BLaER1 treated with 17β-estradiol and CSF1 and Interleukin-3, amounts not matched to agents 10 nM and 100 nM (cell line): ENCODE data around the gene NUP93.

ENCODE experiments used
- H3K27ac ChIP-seq, 11 experiments: shearing (Covaris generic); formaldehyde crosslinking; 2 replicates each; pipeline ENCODE4 v1.8.1; 2022
- H3K27me3 ChIP-seq, 11 experiments: shearing (Covaris generic); formaldehyde crosslinking; 2 replicates each; pipeline ENCODE4 v1.8.1; 2022
- H3K36me3 ChIP-seq, 11 experiments: shearing (Covaris generic); formaldehyde crosslinking; 2 replicates each; pipeline ENCODE4 v1.8.1; 2022
- H3K4me1 ChIP-seq, 10 experiments: shearing (Covaris generic); formaldehyde crosslinking; 2 replicates each; pipeline ENCODE4 v1.8.1; 2022
- H3K4me2 ChIP-seq, 11 experiments: shearing (Covaris generic); formaldehyde crosslinking; 2 replicates each; pipeline ENCODE4 v1.8.1; 2022
- H3K4me3 ChIP-seq, 10 experiments: shearing (Covaris generic); formaldehyde crosslinking; 2 replicates each; pipeline ENCODE4 v1.8.1; 2022
- H3K9ac ChIP-seq, 11 experiments: shearing (Covaris generic); formaldehyde crosslinking; 2 replicates each; pipeline ENCODE4 v1.8.1; 2022
- H3K9me3 ChIP-seq, 11 experiments: shearing (Covaris generic); formaldehyde crosslinking; replicated peaks in 1 of 11; 2 replicates each; pipeline ENCODE4 v1.8.1; 2022
- H4K20me1 ChIP-seq, 11 experiments: shearing (Covaris generic); formaldehyde crosslinking; 2 replicates each; pipeline ENCODE4 v1.8.1; 2022
- Cebpa-rat ChIP-seq, 11 experiments: shearing (Covaris generic); IDR thresholded peaks; 2 replicates each; pipeline ENCODE4 v1.8.1; 2022

Gene NUP93

GRCh38 chr16:56897026-56897799, 167.3 kb downstream of the NUP93 start:
- Histone ChIP-seq H3K36me3 (no peaks in the 10 kb centered on the region), H3K4me3 (no peak overlapping the region), H3K9ac (no peak overlapping the region), H3K27me3 (no peaks in the 10 kb centered on the region), H4K20me1 (no peaks in the 10 kb centered on the region), H3K27ac (no peak overlapping the region; a peak in 1 of 22 replicates), H3K4me2 (peak overlapping the region in 3 of 11 experiments; percentile 80 to 92 (median 89); a peak in 2 of 22 replicates), H3K4me1 (peaks cover 22 to 52% (median 30%) of the 10 kb centered on the region in 10 experiments), H3K9me3 (no peaks in the 10 kb centered on the region)
- no peak for TF ChIP-seq Cebpa-rat (IDR thresholded peaks at IDR 0.05)

DNA sequence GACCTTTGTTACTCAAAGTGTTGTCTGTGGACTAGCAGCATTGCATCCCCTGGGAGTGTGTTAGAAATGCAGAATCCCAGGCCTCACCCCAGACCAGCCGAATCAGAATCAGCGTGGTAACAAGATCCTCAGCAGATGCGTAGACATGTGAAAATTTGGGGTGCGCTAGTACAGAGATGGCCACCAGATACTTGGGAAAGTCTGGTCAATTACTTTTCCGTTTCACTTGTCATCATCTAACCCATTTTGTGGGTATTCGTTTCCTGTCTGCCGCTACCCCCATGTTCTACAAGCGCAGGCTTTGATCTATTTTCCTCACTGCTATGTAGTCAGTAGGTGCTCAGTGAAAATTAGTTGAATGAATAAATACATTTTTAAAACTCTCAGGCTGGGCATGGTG, 168.9 kb downstream of the NUP93 start:
- no peaks in the 10 kb centered on the region for H3K27me3 ChIP-seq
- TF ChIP-seq Cebpa-rat (IDR thresholded peaks at IDR 0.05) = no peak
- peak overlapping the region in 7 of 11 experiments; percentile 2 to 52 (median 33); a peak in 10 of 22 replicates for H3K27ac ChIP-seq
- H3K9me3 ChIP-seq = no peaks in the 10 kb centered on the region
- peak overlapping the region in 2 of 11 experiments; percentile 5 to 43; a peak in 3 of 22 replicates for H3K9ac ChIP-seq
- peak overlapping the region; percentile 48 to 92 (median 79) for H3K4me2 ChIP-seq
- no peaks in the 10 kb centered on the region for H4K20me1 ChIP-seq
- no peaks in the 10 kb centered on the region for H3K36me3 ChIP-seq
- peak overlapping the region in 3 of 10 experiments; percentile 1 to 34 (median 7); a peak in 2 of 20 replicates for H3K4me3 ChIP-seq
- peaks cover 22 to 51% (median 28%) of the 10 kb centered on the region in 10 experiments for H3K4me1 ChIP-seq
